ENCODE results near the gene ITIH3.
A peak's percentile ranks its signal among the peaks of the same experiment; 100 is the strongest.

The ITIH3 gene

GRCh38 chr3:52829906-52830463, 35.4 kb downstream of the ITIH3 start:
- no peak for DNase-seq

GRCh38 chr3:52830535-52831258, 36.1 kb downstream of the ITIH3 start, which contains the start of gene ITIH4:
Gene ITIH4, minus strand, starts transcription at chr3:52830672. Its CDS starts 30 bp downstream, at chr3:52830642.
- DNase-seq, result no peak

- DNase-seq, result peak; percentile 89
Measured at GRCh38 chr3:52831500-52832301, 37.1 kb downstream of the ITIH3 start.

- DNase-seq, result no peak
Measured at GRCh38 chr3:52833202-52833601, 38.6 kb downstream of the ITIH3 start.

GRCh38 chr3:52834871-52835501, 40.4 kb downstream of the ITIH3 start, which contains the start of gene MUSTN1:
Gene MUSTN1, minus strand, starts transcription at chr3:52835019. Its CDS starts 71 bp downstream, at chr3:52834948.
- no peak for DNase-seq

GRCh38 chr3:52835766-52836470, 41.3 kb downstream of the ITIH3 start:
- no peak for DNase-seq

GRCh38 chr3:52836471-52836845, 41.9 kb downstream of the ITIH3 start:
- no peak for DNase-seq

GRCh38 chr3:52836986-52837385, 42.4 kb downstream of the ITIH3 start:
- no peak for DNase-seq

GRCh38 chr3:52838561-52839267, 44.1 kb downstream of the ITIH3 start:
- no peak for DNase-seq

- DNase-seq, result no peak
Measured at GRCh38 chr3:52839268-52839575, 44.6 kb downstream of the ITIH3 start.

- no peak for DNase-seq
Measured at GRCh38 chr3:52839892-52840545, 45.4 kb downstream of the ITIH3 start.

- no peak for DNase-seq
Measured at GRCh38 chr3:52841211-52841980, 46.8 kb downstream of the ITIH3 start.

GRCh38 chr3:52841981-52842340, 47.4 kb downstream of the ITIH3 start:
- DNase-seq, result no peak

- DNase-seq, result no peak
Measured at GRCh38 chr3:52842424-52842823, 47.8 kb downstream of the ITIH3 start.

- DNase-seq, result no peak
Measured at GRCh38 chr3:52843108-52843865, 48.7 kb downstream of the ITIH3 start.

GRCh38 chr3:52843881-52844280, 49.3 kb downstream of the ITIH3 start:
- DNase-seq, result no peak

- DNase-seq, result no peak
Measured at GRCh38 chr3:52844290-52844975, 49.8 kb downstream of the ITIH3 start.

- DNase-seq, result no peak
Measured at GRCh38 chr3:52845157-52845556, 50.6 kb downstream of the ITIH3 start.

GRCh38 chr3:52845691-52846431, 51.3 kb downstream of the ITIH3 start:
- DNase-seq, result no peak

All from T1000 (cell line).